HepG2 (cell line): ENCODE measurements around the gene CNOT10. TPM values are rescaled to one million over a fixed set of nuclear protein-coding genes. Genes with fewer than 3 reads are reported as not detected.
A peak's percentile ranks its signal among the peaks of the same experiment; 100 is the strongest.

Source experiments
- ARNT ChIP-seq: fragments of 450-650 bp; IDR thresholded peaks from 2 replicates; pipeline ENCODE4 v1.6.1; 2017
- FOSL1 ChIP-seq: sonication (generic); formaldehyde crosslinking; IDR thresholded peaks from 2 replicates; pipeline ENCODE4 v1.9.0; 2021; ENCODE audit warnings: missing genetic modification reagents, borderline replicate concordance
- GZF1 ChIP-seq: sonication (generic); formaldehyde crosslinking; IDR thresholded peaks from 2 replicates; pipeline ENCODE4 v1.5.1; 2020; ENCODE audit warnings: mild to moderate bottlenecking, missing genetic modification reagents
- MIER3 ChIP-seq: IDR thresholded peaks from 2 replicates; pipeline ENCODE4 v1.6.1; 2016; ENCODE audit warnings: missing compliant biosample characterization, borderline replicate concordance
- PPARG ChIP-seq: conservative IDR thresholded peaks from 2 replicates; pipeline ENCODE4 v1.6.1; 2016; ENCODE audit warnings: missing biosample characterization, missing genetic modification reagents
- RNF2 ChIP-seq: fragments of 450-650 bp; conservative IDR thresholded peaks from 2 replicates; pipeline ENCODE4 v1.6.1; 2016; ENCODE audit warnings: low read depth
- SOX13 ChIP-seq, 3 experiments: fragments of 450-650 bp in 1 of 3; sonication (generic) in 1 of 3; formaldehyde crosslinking in 1 of 3; IDR thresholded peaks in 2 of 3; conservative IDR thresholded peaks in 1 of 3; 2 replicates each; pipeline versions ENCODE4 v1.5.0 to v1.6.1; 2016 to 2020; ENCODE audit warnings: antibody characterized with exemption in 1 of 3, mild to moderate bottlenecking in 1 of 3, missing compliant biosample characterization in 1 of 3, missing genetic modification reagents in 1 of 3, moderate library complexity in 1 of 3
- STAG1 ChIP-seq: sonication (generic); formaldehyde crosslinking; IDR thresholded peaks from 2 replicates; pipeline ENCODE4 v1.4.0; 2020; ENCODE audit warnings: missing genetic modification reagents
- TAF1 ChIP-seq: sonication (generic); formaldehyde crosslinking; IDR thresholded peaks from 2 replicates; pipeline ENCODE4 v1.4.0; 2020; ENCODE audit warnings: missing genetic modification reagents
- U2AF2 ChIP-seq: fragments of 200-400 bp; formaldehyde crosslinking; IDR thresholded peaks from 2 replicates; pipeline ENCODE4 v1.6.1; 2017; ENCODE audit warnings: low read depth, mild to moderate bottlenecking, low read length
- ZFP62 ChIP-seq: sonication (generic); formaldehyde crosslinking; IDR thresholded peaks from 2 replicates; pipeline ENCODE4 v1.4.0; 2020; ENCODE audit warnings: missing genetic modification reagents
- ZNF180 ChIP-seq: sonication (generic); formaldehyde crosslinking; IDR thresholded peaks from 2 replicates; pipeline ENCODE4 v1.4.0; 2020; ENCODE audit warnings: low read depth, missing genetic modification reagents, borderline replicate concordance
- ZNF234 ChIP-seq: sonication (generic); formaldehyde crosslinking; conservative IDR thresholded peaks from 2 replicates; pipeline ENCODE4 v1.5.1; 2020; ENCODE audit warnings: mild to moderate bottlenecking, missing genetic modification reagents
- polyA plus RNA-seq, 8 experiments: library from polyadenylated mRNA; depleted of rRNA in 3 of 8; stranded (reverse) in 7 of 8; unstranded in 1 of 8; fragments of >200 nt; fragmentation: Illumina TruSeq in 4 of 8; extraction: Trizol in 4 of 8; gene quantifications; 2 replicates each; pipeline versions ENCODE4 v1.2.1 to v1.2.3, GENCODE V29; 2011 to 2016; ENCODE audit warnings: low read depth in 4 of 8, missing spikeins in 1 of 8, mixed read lengths in 1 of 8; ENCODE audit not compliant: insufficient read depth in 1 of 8
- total RNA-seq, 5 experiments: library from RNA; depleted of rRNA; stranded (reverse); fragments of >200 nt; fragmentation: Illumina TruSeq; extraction: Trizol; gene quantifications; 2 replicates each; pipeline ENCODE4 v1.2.3, GENCODE V29; 2016; ENCODE audit warnings: low read depth in 1 of 5
- TF ChIP-seq, protein P1 (sequence below): sonication (generic); formaldehyde crosslinking; IDR thresholded peaks from 2 replicates; pipeline ENCODE4 v1.8.1; 2023; ENCODE audit warnings: mild to moderate bottlenecking, inconsistent platforms, moderate library complexity, missing genetic modification reagents, borderline replicate concordance
- TF ChIP-seq, protein P2 (sequence below): fragments of 450-650 bp; IDR thresholded peaks from 2 replicates; pipeline ENCODE4 v1.6.1; 2017; ENCODE audit warnings: mild to moderate bottlenecking
- TF ChIP-seq, protein P3 (sequence below): sonication (generic); formaldehyde crosslinking; conservative IDR thresholded peaks from 2 replicates; pipeline ENCODE4 v1.4.0; 2020; ENCODE audit warnings: missing genetic modification reagents
- TF ChIP-seq, protein P4 (sequence below): sonication (generic); formaldehyde crosslinking; IDR thresholded peaks from 2 replicates; pipeline ENCODE4 v1.5.0; 2020; ENCODE audit warnings: mild to moderate bottlenecking, missing genetic modification reagents

Gene CNOT10
- total and polyA plus RNA-seq, 2 of the 13 experiments (the other 11 are each of a cell fraction or from before 2014, with no cell fraction given): 21.2 to 34.1 TPM

DNA sequence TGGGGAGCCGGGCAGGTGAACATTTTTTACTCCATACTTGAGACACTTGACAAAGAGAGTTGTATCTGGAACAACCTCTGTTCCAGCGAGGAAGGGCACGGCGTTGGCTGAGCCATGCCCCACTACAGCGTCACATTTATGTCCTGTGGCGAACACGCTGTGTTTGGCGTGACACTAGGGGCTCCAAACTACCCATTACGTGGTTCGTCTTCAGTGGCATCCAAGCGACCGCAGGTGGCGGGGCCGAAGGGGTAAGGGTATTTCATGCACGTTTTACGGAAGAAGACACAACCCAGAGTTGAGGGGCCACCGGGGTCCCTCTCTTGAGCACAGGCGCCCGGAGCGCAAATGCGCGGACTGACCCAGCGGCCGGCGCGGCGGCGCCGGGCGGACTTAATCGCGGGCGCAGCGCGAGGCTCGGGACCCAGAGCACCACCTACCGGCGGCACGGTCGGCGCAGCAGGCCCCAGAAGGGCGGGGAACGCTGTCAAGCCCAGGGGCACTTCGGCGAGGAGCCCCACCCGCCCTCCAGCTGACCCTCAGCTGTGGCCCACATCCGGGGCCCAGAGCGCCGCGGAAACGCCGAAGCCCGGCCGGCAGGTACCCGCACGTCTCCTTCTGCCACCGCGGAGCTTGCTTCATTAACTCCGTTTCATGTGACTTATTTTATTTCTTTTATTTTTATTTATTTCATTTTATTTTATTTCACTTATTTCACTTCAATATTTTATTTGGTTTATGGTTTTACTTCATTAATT is 96.4 kb downstream of the CNOT10 start (continued):
- TF ChIP-seq, protein P1, sequence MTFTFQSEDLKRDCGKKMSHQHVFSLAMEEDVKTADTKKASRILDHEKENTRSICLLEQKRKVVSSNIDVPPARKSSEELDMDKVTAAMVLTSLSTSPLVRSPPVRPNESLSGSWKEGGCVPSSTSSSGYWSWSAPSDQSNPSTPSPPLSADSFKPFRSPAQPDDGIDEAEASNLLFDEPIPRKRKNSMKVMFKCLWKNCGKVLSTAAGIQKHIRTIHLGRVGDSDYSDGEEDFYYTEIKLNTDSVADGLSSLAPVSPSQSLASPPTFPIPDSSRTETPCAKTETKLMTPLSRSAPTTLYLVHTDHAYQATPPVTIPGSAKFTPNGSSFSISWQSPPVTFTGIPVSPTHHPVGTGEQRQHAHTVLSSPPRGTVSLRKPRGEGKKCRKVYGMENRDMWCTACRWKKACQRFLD (CRISPR knock-in tag): 0 out of 2 replicates have a peak, but pooled peaks have one; percentile 15
- TF ChIP-seq GZF1 (CRISPR knock-in tag) (no peak), TAF1 (CRISPR knock-in tag) (peak; percentile 46; the same call in 1 of the 2 replicates), RNF2 (no peak), FOSL1 (CRISPR knock-in tag) (no peak), ZNF180 (CRISPR knock-in tag) (no peak), ZFP62 (no peak), PPARG (CRISPR knock-in tag) (0 out of 2 replicates have a peak, but pooled peaks have one; percentile 41), ARNT (no peak), ZNF234 (CRISPR knock-in tag) (peak; percentile 55; the same call in 1 of the 2 replicates), MIER3 (CRISPR knock-in tag) (peak; percentile 19; the same call in 1 of the 2 replicates), STAG1 (CRISPR knock-in tag) (peak; percentile 74), SOX13 (IDR thresholded peaks at IDR 0.05) (no peak), SOX13 (CRISPR knock-in tag; conservative IDR thresholded peaks at IDR 0.05 in 1 of 2, IDR thresholded peaks at IDR 0.05 in 1 of 2) (peak in 1 of 2 experiments; percentile 77; a peak in 2 of 4 replicates), U2AF2 (no peak)
- TF ChIP-seq, protein P2, sequence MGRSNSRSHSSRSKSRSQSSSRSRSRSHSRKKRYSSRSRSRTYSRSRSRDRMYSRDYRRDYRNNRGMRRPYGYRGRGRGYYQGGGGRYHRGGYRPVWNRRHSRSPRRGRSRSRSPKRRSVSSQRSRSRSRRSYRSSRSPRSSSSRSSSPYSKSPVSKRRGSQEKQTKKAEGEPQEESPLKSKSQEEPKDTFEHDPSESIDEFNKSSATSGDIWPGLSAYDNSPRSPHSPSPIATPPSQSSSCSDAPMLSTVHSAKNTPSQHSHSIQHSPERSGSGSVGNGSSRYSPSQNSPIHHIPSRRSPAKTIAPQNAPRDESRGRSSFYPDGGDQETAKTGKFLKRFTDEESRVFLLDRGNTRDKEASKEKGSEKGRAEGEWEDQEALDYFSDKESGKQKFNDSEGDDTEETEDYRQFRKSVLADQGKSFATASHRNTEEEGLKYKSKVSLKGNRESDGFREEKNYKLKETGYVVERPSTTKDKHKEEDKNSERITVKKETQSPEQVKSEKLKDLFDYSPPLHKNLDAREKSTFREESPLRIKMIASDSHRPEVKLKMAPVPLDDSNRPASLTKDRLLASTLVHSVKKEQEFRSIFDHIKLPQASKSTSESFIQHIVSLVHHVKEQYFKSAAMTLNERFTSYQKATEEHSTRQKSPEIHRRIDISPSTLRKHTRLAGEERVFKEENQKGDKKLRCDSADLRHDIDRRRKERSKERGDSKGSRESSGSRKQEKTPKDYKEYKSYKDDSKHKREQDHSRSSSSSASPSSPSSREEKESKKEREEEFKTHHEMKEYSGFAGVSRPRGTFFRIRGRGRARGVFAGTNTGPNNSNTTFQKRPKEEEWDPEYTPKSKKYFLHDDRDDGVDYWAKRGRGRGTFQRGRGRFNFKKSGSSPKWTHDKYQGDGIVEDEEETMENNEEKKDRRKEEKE: no peak
- TF ChIP-seq, protein P3, sequence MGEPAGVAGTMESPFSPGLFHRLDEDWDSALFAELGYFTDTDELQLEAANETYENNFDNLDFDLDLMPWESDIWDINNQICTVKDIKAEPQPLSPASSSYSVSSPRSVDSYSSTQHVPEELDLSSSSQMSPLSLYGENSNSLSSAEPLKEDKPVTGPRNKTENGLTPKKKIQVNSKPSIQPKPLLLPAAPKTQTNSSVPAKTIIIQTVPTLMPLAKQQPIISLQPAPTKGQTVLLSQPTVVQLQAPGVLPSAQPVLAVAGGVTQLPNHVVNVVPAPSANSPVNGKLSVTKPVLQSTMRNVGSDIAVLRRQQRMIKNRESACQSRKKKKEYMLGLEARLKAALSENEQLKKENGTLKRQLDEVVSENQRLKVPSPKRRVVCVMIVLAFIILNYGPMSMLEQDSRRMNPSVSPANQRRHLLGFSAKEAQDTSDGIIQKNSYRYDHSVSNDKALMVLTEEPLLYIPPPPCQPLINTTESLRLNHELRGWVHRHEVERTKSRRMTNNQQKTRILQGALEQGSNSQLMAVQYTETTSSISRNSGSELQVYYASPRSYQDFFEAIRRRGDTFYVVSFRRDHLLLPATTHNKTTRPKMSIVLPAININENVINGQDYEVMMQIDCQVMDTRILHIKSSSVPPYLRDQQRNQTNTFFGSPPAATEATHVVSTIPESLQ (CRISPR knock-in tag): no peak
- TF ChIP-seq, protein P4, sequence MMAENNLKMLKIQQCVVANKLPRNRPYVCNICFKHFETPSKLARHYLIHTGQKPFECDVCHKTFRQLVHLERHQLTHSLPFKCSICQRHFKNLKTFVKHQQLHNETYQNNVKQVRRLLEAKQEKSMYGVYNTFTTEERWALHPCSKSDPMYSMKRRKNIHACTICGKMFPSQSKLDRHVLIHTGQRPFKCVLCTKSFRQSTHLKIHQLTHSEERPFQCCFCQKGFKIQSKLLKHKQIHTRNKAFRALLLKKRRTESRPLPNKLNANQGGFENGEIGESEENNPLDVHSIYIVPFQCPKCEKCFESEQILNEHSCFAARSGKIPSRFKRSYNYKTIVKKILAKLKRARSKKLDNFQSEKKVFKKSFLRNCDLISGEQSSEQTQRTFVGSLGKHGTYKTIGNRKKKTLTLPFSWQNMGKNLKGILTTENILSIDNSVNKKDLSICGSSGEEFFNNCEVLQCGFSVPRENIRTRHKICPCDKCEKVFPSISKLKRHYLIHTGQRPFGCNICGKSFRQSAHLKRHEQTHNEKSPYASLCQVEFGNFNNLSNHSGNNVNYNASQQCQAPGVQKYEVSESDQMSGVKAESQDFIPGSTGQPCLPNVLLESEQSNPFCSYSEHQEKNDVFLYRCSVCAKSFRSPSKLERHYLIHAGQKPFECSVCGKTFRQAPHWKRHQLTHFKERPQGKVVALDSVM (CRISPR knock-in tag): 0 out of 2 replicates have a peak, but pooled peaks have one; percentile 57
